SK-N-SH (cell line): ENCODE results near the gene ADRB2. TPM values are rescaled to one million over a fixed set of nuclear protein-coding genes. Genes with fewer than 3 reads are reported as not detected.

Source experiments
- CTCF ChIA-PET: fragments of 300-600, 350-600 bp; formaldehyde crosslinking; extraction: SDS; loops from one replicate; lab custom pipeline; 2021; lab: Yijun Ruan, JAX
- POLR2A ChIA-PET: fragments of 350-600 bp; sonication (Branson Sonifier 250); formaldehyde crosslinking; extraction: SDS; loops from one replicate; lab custom pipeline; 2020; ENCODE audit warnings: antibody characterized with exemption, inconsistent platforms; lab: Yijun Ruan, JAX
- DNase-seq: peaks from one replicate; pipeline ENCODE4 v3.0.0; 2012
- H2AFZ ChIP-seq: fragments of 200-600 bp; sonication (generic); 2 replicates; pipeline ENCODE4 v1.8.1; 2016; ENCODE audit warnings: antibody characterized with exemption, mild to moderate bottlenecking, low read depth
- H3F3A ChIP-seq: fragments of 200-600 bp; sonication (generic); replicated peaks from 2 replicates; pipeline ENCODE3; 2016; ENCODE audit warnings: antibody characterized with exemption, mild to moderate bottlenecking; ENCODE audit not compliant: insufficient read depth
- H3K27ac ChIP-seq, 2 experiments: fragments of 200-500 bp in 1 of 2; fragments of 200-600 bp in 1 of 2; sonication (Bioruptor generic) in 1 of 2; sonication (generic), shearing (Covaris generic) in 1 of 2; 2 replicates each; pipeline versions ENCODE4 v1.5.1 to v1.6.1; 2014 to 2016; ENCODE audit warnings: low read depth in 2 of 2, inconsistent platforms in 1 of 2, low read length in 1 of 2, mild to moderate bottlenecking in 1 of 2, mixed read lengths in 1 of 2
- H3K27me3 ChIP-seq: fragments of 200-600 bp; sonication (generic), shearing (Covaris generic); 2 replicates; pipeline ENCODE4 v1.6.1; 2016; ENCODE audit warnings: mixed run types; ENCODE audit not compliant: insufficient read depth
- H3K36me3 ChIP-seq, 2 experiments: fragments of 200-500 bp in 1 of 2; fragments of 200-600 bp in 1 of 2; sonication (Bioruptor generic) in 1 of 2; sonication (generic) in 1 of 2; replicated peaks in 1 of 2; 2 replicates each; pipeline versions ENCODE3 to v1.5.1; 2014 to 2016; ENCODE audit warnings: low read length in 1 of 2, mild to moderate bottlenecking in 1 of 2; ENCODE audit not compliant: insufficient read depth in 2 of 2, control insufficient read depth in 1 of 2
- H3K4me1 ChIP-seq, 2 experiments: fragments of 200-500 bp in 1 of 2; fragments of 200-600 bp in 1 of 2; sonication (Bioruptor generic) in 1 of 2; sonication (generic), shearing (Covaris generic) in 1 of 2; 2 replicates each; pipeline versions ENCODE4 v1.5.1 to v1.6.1; 2014 to 2016; ENCODE audit warnings: low read depth in 1 of 2, low read length in 1 of 2, mixed run types in 1 of 2; ENCODE audit not compliant: insufficient read depth in 2 of 2, control insufficient read depth in 1 of 2
- H3K4me2 ChIP-seq: fragments of 200-600 bp; sonication (generic), shearing (Covaris generic); 2 replicates; pipeline ENCODE4 v1.6.1; 2017; ENCODE audit warnings: mixed run types
- H3K4me3 ChIP-seq, 2 experiments: fragments of 200-500 bp in 1 of 2; fragments of 200-600 bp in 1 of 2; sonication (Bioruptor generic) in 1 of 2; sonication (generic), shearing (Covaris generic) in 1 of 2; 2 replicates each; pipeline versions ENCODE4 v1.5.1 to v1.8.1; 2014 to 2016; ENCODE audit warnings: low read depth in 2 of 2, inconsistent platforms in 1 of 2, low read length in 1 of 2, mild to moderate bottlenecking in 1 of 2, mixed read lengths in 1 of 2, moderate library complexity in 1 of 2
- H3K79me2 ChIP-seq: fragments of 200-600 bp; sonication (generic); 2 replicates; pipeline ENCODE4 v1.8.1; 2017; ENCODE audit warnings: mild to moderate bottlenecking; ENCODE audit not compliant: insufficient read depth
- H3K9ac ChIP-seq: fragments of 200-600 bp; sonication (generic); 2 replicates; pipeline ENCODE4 v1.6.1; 2017; ENCODE audit warnings: mixed run types
- H3K9me2 ChIP-seq: fragments of 200-600 bp; sonication (generic); 2 replicates; pipeline ENCODE4 v1.6.1; 2017; ENCODE audit warnings: mixed run types
- H3K9me3 ChIP-seq: fragments of 200-600 bp; sonication (generic); 2 replicates; pipeline ENCODE4 v1.6.1; 2017; ENCODE audit warnings: mixed run types, mild to moderate bottlenecking, moderate library complexity
- H4K20me1 ChIP-seq: fragments of 200-600 bp; sonication (generic); 2 replicates; pipeline ENCODE4 v1.6.1; 2017; ENCODE audit warnings: mild to moderate bottlenecking, mixed run types; ENCODE audit not compliant: insufficient read depth
- CTCF ChIP-seq: fragments of 200-600 bp; sonication (generic); IDR thresholded peaks from 2 replicates; pipeline ENCODE4 v1.6.1; 2017; ENCODE audit warnings: antibody characterized with exemption, mild to moderate bottlenecking, moderate library complexity
- ELF1 ChIP-seq: IDR thresholded peaks from 2 replicates; pipeline ENCODE4 v1.4.0; 2012
- FOSL2 ChIP-seq: IDR thresholded peaks from 2 replicates; pipeline ENCODE4 v1.4.0; 2012; ENCODE audit warnings: low read depth, mild to moderate bottlenecking, moderate library complexity, borderline replicate concordance
- GATA2 ChIP-seq: sonication (generic); formaldehyde crosslinking; IDR thresholded peaks from 2 replicates; pipeline ENCODE4 v1.5.0; 2020; ENCODE audit warnings: mild to moderate bottlenecking, missing genetic modification reagents
- JUND ChIP-seq: IDR thresholded peaks from 2 replicates; pipeline ENCODE4 v1.4.0; 2012
- MEF2A ChIP-seq: IDR thresholded peaks from 2 replicates; pipeline ENCODE4 v1.4.0; 2012; ENCODE audit warnings: low read depth, borderline replicate concordance
- NFIC ChIP-seq: IDR thresholded peaks from 2 replicates; pipeline ENCODE4 v1.4.0; 2012; ENCODE audit warnings: borderline replicate concordance
- NRF1 ChIP-seq: IDR thresholded peaks from 2 replicates; pipeline ENCODE4 v1.6.1; 2012; ENCODE audit warnings: low read depth, mild to moderate bottlenecking, low read length
- PBX3 ChIP-seq: IDR thresholded peaks from 2 replicates; pipeline ENCODE4; 2012
- POLR2AphosphoS5 ChIP-seq: IDR thresholded peaks from 2 replicates; pipeline ENCODE4 v1.6.1; 2012; ENCODE audit warnings: low read depth, low read length
- RAD21 ChIP-seq: IDR thresholded peaks from 2 replicates; pipeline ENCODE4 v1.6.1; 2012; ENCODE audit warnings: mild to moderate bottlenecking, low read length
- RFX5 ChIP-seq: IDR thresholded peaks from 2 replicates; pipeline ENCODE4 v1.6.1; 2012; ENCODE audit warnings: mild to moderate bottlenecking, improper control_type of control experiment, low read length
- SIN3A ChIP-seq: IDR thresholded peaks from 2 replicates; pipeline ENCODE4 v1.6.1; 2012; ENCODE audit warnings: low read depth, mild to moderate bottlenecking, low read length, moderate library complexity, borderline replicate concordance
- TEAD4 ChIP-seq: IDR thresholded peaks from 2 replicates; pipeline ENCODE4 v1.4.0; 2012; ENCODE audit warnings: mild to moderate bottlenecking, borderline replicate concordance; ENCODE audit not compliant: insufficient read depth
- USF1 ChIP-seq: IDR thresholded peaks from 2 replicates; pipeline ENCODE4 v1.4.0; 2012; ENCODE audit warnings: low read depth, borderline replicate concordance
- USF2 ChIP-seq: fragments of 150-350 bp; IDR thresholded peaks from 2 replicates; pipeline ENCODE4 v1.6.1; 2017; ENCODE audit warnings: antibody characterized with exemption, low read length, low read depth, borderline replicate concordance
- YY1 ChIP-seq: IDR thresholded peaks from 2 replicates; pipeline ENCODE4 v1.4.0; 2012; ENCODE audit warnings: low read depth, mild to moderate bottlenecking
- ZBTB33 ChIP-seq: IDR thresholded peaks from 2 replicates; pipeline ENCODE4 v1.4.0; 2012; ENCODE audit warnings: low read depth, borderline replicate concordance
- polyA plus RNA-seq, 3 experiments: library from polyadenylated mRNA; depleted of rRNA; stranded (reverse); fragments of >200 nt; gene quantifications; 2 replicates each; pipeline ENCODE4 v1.2.3, GENCODE V29; 2012

Gene ADRB2
- polyA plus RNA-seq, 1 of the 3 experiments (the other 2 are of a cell fraction) = 1.0 TPM

GRCh38 chr5:148785223-148785622 is 41.2 kb upstream of the ADRB2 start:
- Histone ChIP-seq H3K27ac (no peak overlapping the region), H3K36me3 (no peaks in the 10 kb centered on the region), H3K79me2 (no peaks in the 10 kb centered on the region), H3K9me3 (no peaks in the 10 kb centered on the region), H3K9ac (no peak overlapping the region), H2AFZ (no peak overlapping the region), H3K4me2 (no peak overlapping the region), H3K9me2 (no peaks in the 10 kb centered on the region; the same call in 1 of the 2 replicates), H3F3A (peaks cover 11% of the 10 kb centered on the region), H4K20me1 (no peaks in the 10 kb centered on the region), H3K4me3 (no peak overlapping the region), H3K27me3 (no peaks in the 10 kb centered on the region), H3K4me1 (peaks cover 0 to 5% of the 10 kb centered on the region in 2 experiments; a peak in 1 of 4 replicates)
- POLR2A ChIA-PET = no interaction called here
- DNase-seq = no peak
- CTCF ChIA-PET = no interaction called here
- TF ChIP-seq GATA2 (no peak), NRF1 (no peak), RFX5 (no peak), ZBTB33 (no peak), POLR2AphosphoS5 (no peak), MEF2A (no peak), CTCF (no peak), RAD21 (no peak), JUND (no peak), NFIC (no peak), SIN3A (no peak), USF2 (no peak), YY1 (no peak), ELF1 (no peak), TEAD4 (no peak), FOSL2 (no peak), USF1 (no peak), PBX3 (no peak)
